Epithelial cell of esophagus (primary cell): Measurements from ENCODE around the gene FGF8.

Source experiments
- DNase-seq: peaks from one replicate; pipeline ENCODE4 v3.0.0; 2010; ENCODE audit warnings: low read depth
- H3K4me3 ChIP-seq: 2 replicates; pipeline ENCODE4 v1.5.1; 2011; ENCODE audit warnings: mild to moderate bottlenecking, low read length, control low read depth
- CTCF ChIP-seq: IDR thresholded peaks from 2 replicates; pipeline ENCODE4 v1.5.1; 2011; ENCODE audit warnings: low read depth, mild to moderate bottlenecking, low read length, control low read depth, inconsistent platforms; ENCODE audit not compliant: insufficient read depth; ENCODE audit errors: missing control alignments

FGF8 gene

DNA sequence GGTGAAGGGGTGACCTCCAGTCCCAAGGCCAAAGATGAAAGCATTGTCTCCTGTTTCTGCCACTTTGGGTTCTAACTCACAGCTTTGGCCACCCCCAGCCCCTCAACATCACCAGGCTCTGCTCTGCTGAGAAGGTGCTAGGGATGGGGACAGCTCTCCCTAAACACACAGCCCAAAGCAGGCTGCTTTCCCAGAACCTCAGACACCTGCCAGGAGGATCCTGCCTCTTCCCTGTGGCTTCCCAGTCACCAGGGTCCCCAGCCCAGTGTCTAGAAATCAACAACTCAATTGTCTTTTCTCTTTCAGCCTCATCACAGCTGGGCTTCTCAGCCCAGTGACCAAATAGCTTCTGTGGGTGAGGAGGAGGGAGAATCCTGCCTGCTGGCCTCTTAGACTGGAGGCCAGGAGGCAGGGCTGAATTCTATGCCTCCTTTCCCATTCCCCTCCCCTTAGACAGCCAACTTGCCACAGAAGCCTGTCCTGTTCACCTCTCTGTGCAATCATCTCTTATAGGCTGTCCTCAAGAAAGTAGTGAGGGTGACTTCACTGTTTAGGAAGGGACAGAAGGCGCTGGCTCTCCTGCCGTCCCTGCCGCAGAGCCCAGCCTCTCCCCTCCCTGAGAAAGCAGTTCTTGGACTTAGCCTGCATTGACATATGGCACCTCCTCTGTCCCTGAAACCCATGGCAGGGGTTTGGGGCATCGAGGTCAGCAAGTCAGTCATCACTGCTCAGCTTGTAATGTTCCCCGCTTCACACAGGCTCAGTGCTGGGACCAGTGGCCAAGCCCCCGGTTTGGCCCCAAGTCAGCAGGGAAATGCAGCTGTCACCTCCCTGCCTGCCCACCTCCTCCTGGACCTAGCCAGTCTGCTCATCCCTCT, 3.7 kb downstream of the FGF8 start:
- TF ChIP-seq CTCF: no peak
- H3K4me3 ChIP-seq: no peak overlapping the region
- DNase-seq: no peak

GRCh38 chr10:101771380-101771779, 4.5 kb downstream of the FGF8 start:
- TF ChIP-seq CTCF: no peak
- no peak overlapping the region for H3K4me3 ChIP-seq

DNA sequence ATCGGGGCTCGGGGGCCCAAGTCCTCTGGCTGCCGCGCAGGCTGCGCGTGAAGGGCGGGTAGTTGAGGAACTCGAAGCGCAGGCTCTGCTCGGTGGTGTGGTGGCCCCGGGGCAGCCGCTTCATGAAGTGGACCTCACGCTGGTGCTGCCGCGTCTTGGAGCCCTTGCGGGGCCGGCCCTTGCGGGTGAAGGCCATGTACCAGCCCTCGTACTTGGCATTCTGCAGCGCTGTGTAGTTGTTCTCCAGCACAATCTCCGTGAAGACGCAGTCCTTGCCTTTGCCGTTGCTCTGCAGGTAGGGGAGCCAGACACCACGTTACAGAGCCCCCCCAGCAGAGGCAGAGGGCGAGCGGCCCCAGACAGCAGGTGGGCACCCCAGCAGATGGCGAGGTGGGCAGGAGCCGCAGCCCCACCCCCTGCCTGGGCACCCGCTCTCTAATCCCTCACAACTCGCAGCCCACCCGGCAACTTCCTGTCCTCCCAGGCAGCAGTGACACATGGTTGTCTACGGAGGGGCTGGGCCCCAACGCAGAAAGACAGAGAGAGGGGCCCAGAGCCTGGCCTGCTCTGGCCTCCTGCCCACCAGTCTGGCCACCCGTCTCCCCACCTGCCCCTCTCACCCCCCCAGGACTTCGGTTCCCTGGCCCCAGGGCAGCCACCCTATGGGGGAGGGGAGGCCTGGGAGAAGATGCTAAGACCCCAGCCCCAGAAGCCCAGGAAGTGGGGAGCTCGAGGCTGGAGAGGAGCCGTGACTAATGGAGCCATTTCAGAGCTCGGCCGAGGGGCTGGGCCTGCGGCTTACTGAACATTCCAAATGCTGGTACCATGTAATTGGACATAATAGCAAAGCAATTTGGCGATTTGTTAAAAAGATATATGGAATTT, 5.3 kb downstream of the FGF8 start:
- no peak for TF ChIP-seq CTCF
- H3K4me3 ChIP-seq: no peak overlapping the region
- DNase-seq: no peak

More at GRCh38 chr10:101771380-101771779, 4.5 kb downstream of the FGF8 start:
- DNase-seq: no peak

GRCh38 chr10:101769541-101770180, 6.3 kb downstream of the FGF8 start:
- no peak for TF ChIP-seq CTCF
- DNase-seq: no peak
- H3K4me3 ChIP-seq: no peak overlapping the region

DNA sequence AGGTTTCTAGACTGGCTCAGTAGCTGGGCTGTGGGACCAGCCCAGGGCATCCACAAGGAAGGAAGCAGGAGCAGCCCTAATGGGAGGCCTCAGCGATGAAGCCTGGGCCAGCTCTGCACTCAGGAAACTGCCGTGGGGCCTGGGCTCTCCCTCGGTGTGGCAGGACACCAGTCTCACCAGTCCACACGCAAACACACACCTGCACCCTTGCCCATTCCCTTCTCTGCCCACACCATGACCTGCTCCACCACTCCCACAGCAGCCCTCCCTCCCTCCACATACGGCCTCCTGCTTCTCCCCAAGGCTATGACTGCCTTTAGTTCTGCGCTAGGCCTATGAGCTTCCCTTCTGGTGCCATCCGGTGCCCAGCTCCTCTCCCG, 7.1 kb downstream of the FGF8 start:
- no peak for TF ChIP-seq CTCF
- no peak for DNase-seq

DNA sequence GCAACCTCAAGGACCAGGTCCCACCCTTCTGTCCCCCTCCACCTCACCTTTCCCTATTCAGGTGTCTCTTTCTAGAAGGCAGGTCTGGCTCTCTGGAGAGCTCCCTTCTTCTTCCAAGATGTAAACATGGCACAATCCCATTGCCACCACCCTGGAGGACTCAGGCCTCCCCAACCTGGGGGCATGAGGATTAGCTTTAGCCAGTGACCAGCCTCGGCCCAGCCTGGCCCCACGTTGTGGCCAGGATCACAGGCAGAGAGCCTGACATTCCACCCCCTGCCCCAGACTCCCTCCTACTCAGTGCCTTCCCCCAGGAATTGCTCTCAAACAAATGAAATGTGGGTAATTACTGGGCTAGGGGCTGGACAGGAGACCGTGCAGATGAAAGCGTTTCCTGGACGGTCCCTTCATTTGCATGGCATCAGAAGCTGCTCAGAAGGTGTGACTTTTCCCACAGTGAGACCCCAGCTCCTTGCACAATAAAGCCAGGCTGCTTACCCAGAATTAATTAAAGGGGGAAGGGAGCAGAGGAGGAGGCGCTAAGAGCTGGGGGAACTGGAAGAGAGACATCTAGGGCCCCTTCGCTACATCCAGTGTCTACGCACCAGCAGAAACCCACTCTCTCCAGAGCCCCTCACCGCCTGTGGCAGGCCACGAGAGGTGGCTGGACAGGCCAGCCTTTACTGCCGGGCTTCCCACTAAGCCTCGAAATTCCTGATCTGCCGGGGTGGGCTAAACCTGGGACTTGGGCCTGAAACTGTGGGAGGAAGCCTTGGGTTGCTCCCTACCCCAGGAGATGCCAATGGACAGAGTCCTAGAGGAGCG, 7.7 kb downstream of the FGF8 start:
- H3K4me3 ChIP-seq: no peak overlapping the region
- no peak for TF ChIP-seq CTCF
- no peak for DNase-seq

More for the DNA sequence above, 7.1 kb downstream of the FGF8 start:
- no peak overlapping the region for H3K4me3 ChIP-seq
